H1 (cell line): Measurements from ENCODE around the gene YEATS4. TPM values are rescaled to one million over a fixed set of nuclear protein-coding genes. Genes with fewer than 3 reads are reported as not detected.

Experiments
- ASH2L ChIP-seq: fragments of 200-600, 300-600 bp; sonication (generic); IDR thresholded peaks from one replicate; pipeline ENCODE4 v1.7.1; 2017; ENCODE audit warnings: low read length
- BCL11A ChIP-seq, 2 experiments: IDR thresholded peaks; one replicate each; pipeline ENCODE4 v1.6.1; 2011; ENCODE audit warnings: low read depth in 2 of 2, low read length in 2 of 2, mild to moderate bottlenecking in 2 of 2
- EZH2 ChIP-seq: fragments of 200-600 bp; sonication (generic); IDR thresholded peaks from 2 replicates; pipeline ENCODE4 v1.7.1; 2012; ENCODE audit warnings: low read depth, mild to moderate bottlenecking, moderate library complexity, low read length, inconsistent platforms; ENCODE audit not compliant: severe bottlenecking
- GTF2F1 ChIP-seq: IDR thresholded peaks from 2 replicates; pipeline ENCODE4 v1.6.1; 2012; ENCODE audit warnings: low read depth, low read length, improper control_type of control experiment, borderline replicate concordance
- HDAC6 ChIP-seq: IDR thresholded peaks from one replicate; pipeline ENCODE4 v1.7.1; 2012; ENCODE audit warnings: low read depth, mild to moderate bottlenecking, inconsistent platforms, low read length, moderate library complexity
- JUND ChIP-seq: IDR thresholded peaks from 2 replicates; pipeline ENCODE4 v1.6.1; 2011; ENCODE audit warnings: mild to moderate bottlenecking, improper control_type of control experiment, low read length
- MAFK ChIP-seq: IDR thresholded peaks from 2 replicates; pipeline ENCODE4 v1.6.1; 2012; ENCODE audit warnings: low read depth, mild to moderate bottlenecking, improper control_type of control experiment, low read length
- NANOG ChIP-seq: IDR thresholded peaks from 2 replicates; pipeline ENCODE4 v1.6.1; 2011; ENCODE audit warnings: low read length, low read depth, mild to moderate bottlenecking, inconsistent platforms; ENCODE audit not compliant: insufficient read depth, poor library complexity, severe bottlenecking
- NRF1 ChIP-seq: IDR thresholded peaks from 2 replicates; pipeline ENCODE4 v1.6.1; 2011; ENCODE audit warnings: mild to moderate bottlenecking, low read depth, low read length, improper control_type of control experiment
- SP1 ChIP-seq: IDR thresholded peaks from 2 replicates; pipeline ENCODE4 v1.6.1; 2011; ENCODE audit warnings: low read depth, low read length
- TAF7 ChIP-seq: optimal IDR thresholded peaks from 2 replicates; pipeline ENCODE3; 2011; ENCODE audit warnings: low read depth, mild to moderate bottlenecking, inconsistent platforms, low read length, moderate library complexity, borderline replicate concordance
- TEAD4 ChIP-seq: IDR thresholded peaks from 2 replicates; pipeline ENCODE4 v1.6.1; 2012; ENCODE audit warnings: low read depth, low read length, inconsistent platforms, mixed read lengths
- polyA plus RNA-seq, 7 experiments: library from polyadenylated mRNA; depleted of rRNA in 3 of 7; stranded (reverse) in 5 of 7; unstranded in 2 of 7; fragments of >200 nt in 5 of 7; fragments of 200-250 nt in 2 of 7; gene quantifications; 1 replicate in 5 of 7; 2 replicates in 1 of 7; 4 replicates in 1 of 7; pipeline versions ENCODE4 v1.2.1 to v1.2.3, GENCODE V29; 2011 to 2013; ENCODE audit warnings: missing spikeins in 2 of 7, mixed read lengths in 2 of 7
- total RNA-seq: library from RNA; stranded (reverse); fragmentation: NEBNext Ultra II Directional; extraction: Animal tissue kit (Norgen Biotek cat#: 25700); gene quantifications from 2 replicates; pipeline ENCODE4 v1.2.1, GENCODE V29; 2021
- TF ChIP-seq, protein P1 (sequence below): fragments of 300-600 bp; sonication (generic); IDR thresholded peaks from 2 replicates; pipeline ENCODE4 v1.7.1; 2012; ENCODE audit warnings: low read length, moderate library complexity, mild to moderate bottlenecking, inconsistent platforms; ENCODE audit not compliant: insufficient replicate concordance

Gene YEATS4
- total and polyA plus RNA-seq, 2 of the 8 experiments (the other 6 are each of a cell fraction or from before 2014, with no cell fraction given), result 25.7 to 32.5 TPM

- TF ChIP-seq, protein P1, sequence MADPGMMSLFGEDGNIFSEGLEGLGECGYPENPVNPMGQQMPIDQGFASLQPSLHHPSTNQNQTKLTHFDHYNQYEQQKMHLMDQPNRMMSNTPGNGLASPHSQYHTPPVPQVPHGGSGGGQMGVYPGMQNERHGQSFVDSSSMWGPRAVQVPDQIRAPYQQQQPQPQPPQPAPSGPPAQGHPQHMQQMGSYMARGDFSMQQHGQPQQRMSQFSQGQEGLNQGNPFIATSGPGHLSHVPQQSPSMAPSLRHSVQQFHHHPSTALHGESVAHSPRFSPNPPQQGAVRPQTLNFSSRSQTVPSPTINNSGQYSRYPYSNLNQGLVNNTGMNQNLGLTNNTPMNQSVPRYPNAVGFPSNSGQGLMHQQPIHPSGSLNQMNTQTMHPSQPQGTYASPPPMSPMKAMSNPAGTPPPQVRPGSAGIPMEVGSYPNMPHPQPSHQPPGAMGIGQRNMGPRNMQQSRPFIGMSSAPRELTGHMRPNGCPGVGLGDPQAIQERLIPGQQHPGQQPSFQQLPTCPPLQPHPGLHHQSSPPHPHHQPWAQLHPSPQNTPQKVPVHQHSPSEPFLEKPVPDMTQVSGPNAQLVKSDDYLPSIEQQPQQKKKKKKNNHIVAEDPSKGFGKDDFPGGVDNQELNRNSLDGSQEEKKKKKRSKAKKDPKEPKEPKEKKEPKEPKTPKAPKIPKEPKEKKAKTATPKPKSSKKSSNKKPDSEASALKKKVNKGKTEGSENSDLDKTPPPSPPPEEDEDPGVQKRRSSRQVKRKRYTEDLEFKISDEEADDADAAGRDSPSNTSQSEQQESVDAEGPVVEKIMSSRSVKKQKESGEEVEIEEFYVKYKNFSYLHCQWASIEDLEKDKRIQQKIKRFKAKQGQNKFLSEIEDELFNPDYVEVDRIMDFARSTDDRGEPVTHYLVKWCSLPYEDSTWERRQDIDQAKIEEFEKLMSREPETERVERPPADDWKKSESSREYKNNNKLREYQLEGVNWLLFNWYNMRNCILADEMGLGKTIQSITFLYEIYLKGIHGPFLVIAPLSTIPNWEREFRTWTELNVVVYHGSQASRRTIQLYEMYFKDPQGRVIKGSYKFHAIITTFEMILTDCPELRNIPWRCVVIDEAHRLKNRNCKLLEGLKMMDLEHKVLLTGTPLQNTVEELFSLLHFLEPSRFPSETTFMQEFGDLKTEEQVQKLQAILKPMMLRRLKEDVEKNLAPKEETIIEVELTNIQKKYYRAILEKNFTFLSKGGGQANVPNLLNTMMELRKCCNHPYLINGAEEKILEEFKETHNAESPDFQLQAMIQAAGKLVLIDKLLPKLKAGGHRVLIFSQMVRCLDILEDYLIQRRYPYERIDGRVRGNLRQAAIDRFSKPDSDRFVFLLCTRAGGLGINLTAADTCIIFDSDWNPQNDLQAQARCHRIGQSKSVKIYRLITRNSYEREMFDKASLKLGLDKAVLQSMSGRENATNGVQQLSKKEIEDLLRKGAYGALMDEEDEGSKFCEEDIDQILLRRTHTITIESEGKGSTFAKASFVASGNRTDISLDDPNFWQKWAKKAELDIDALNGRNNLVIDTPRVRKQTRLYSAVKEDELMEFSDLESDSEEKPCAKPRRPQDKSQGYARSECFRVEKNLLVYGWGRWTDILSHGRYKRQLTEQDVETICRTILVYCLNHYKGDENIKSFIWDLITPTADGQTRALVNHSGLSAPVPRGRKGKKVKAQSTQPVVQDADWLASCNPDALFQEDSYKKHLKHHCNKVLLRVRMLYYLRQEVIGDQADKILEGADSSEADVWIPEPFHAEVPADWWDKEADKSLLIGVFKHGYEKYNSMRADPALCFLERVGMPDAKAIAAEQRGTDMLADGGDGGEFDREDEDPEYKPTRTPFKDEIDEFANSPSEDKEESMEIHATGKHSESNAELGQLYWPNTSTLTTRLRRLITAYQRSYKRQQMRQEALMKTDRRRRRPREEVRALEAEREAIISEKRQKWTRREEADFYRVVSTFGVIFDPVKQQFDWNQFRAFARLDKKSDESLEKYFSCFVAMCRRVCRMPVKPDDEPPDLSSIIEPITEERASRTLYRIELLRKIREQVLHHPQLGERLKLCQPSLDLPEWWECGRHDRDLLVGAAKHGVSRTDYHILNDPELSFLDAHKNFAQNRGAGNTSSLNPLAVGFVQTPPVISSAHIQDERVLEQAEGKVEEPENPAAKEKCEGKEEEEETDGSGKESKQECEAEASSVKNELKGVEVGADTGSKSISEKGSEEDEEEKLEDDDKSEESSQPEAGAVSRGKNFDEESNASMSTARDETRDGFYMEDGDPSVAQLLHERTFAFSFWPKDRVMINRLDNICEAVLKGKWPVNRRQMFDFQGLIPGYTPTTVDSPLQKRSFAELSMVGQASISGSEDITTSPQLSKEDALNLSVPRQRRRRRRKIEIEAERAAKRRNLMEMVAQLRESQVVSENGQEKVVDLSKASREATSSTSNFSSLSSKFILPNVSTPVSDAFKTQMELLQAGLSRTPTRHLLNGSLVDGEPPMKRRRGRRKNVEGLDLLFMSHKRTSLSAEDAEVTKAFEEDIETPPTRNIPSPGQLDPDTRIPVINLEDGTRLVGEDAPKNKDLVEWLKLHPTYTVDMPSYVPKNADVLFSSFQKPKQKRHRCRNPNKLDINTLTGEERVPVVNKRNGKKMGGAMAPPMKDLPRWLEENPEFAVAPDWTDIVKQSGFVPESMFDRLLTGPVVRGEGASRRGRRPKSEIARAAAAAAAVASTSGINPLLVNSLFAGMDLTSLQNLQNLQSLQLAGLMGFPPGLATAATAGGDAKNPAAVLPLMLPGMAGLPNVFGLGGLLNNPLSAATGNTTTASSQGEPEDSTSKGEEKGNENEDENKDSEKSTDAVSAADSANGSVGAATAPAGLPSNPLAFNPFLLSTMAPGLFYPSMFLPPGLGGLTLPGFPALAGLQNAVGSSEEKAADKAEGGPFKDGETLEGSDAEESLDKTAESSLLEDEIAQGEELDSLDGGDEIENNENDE, result no peak
- TF ChIP-seq SP1 (no peak), ASH2L (no peak), BCL11A (IDR thresholded peaks at IDR 0.05; ENCODE audit: low read depth in 2 of 2, low read length in 2 of 2) (no peak), JUND (no peak), TAF7 (no peak), HDAC6 (no peak), GTF2F1 (no peak), MAFK (no peak), NRF1 (no peak), EZH2 (no peak), NANOG (no peak), TEAD4 (no peak)
These were observed 8.6 kb downstream of the YEATS4 start (continued) for GRCh38 chr12:69368171-69368570.
